ENCODE results near the gene HNRNPUL2.
"Not testable (repeated sequence)": the region's sequence is repeated elsewhere in the genome, so short reads cannot be mapped to it uniquely, and the experiment has no call there.

HNRNPUL2 gene

DNA sequence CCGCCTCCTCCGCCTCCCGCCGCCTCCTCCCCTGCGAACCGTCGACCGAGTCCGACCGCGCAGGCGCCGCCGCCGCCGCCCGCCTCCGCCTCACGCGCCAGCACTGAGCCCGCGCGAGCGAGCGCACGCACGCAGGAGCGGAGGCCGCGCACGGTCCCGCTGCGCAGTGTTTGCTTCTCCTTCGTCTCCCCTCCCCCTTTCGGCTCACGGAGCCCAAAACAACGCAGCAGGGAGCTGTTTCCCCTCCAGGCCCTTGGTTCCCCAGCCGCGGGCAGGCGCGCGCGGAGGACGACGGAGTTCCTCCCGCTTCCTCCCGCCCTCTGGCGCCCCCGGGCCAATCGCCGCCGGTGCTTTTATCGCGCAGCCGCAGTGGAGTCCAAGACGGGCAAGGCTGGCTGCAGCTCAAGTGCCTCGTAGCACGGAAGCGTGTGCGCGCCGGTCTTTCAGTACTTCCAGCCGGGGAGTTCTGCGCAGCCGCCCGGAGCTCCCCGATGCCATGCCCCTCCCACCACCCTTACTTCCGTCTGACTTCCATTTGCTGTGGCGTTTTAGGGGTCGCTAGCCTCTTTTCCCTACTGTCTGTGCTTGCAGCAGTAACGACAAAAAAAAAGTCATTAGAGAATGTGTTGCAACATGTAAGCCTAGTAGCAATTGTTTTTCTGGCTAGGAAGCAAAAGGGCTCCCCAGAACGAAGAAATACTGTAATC lies at the start of gene HNRNPUL2:
Gene HNRNPUL2 (minus strand): TSS at position 293 of the 707 bp plus-strand sequence. CDS start 301 bp downstream, outside the sequence.
- DNase-seq: peak; percentile 99

DNA sequence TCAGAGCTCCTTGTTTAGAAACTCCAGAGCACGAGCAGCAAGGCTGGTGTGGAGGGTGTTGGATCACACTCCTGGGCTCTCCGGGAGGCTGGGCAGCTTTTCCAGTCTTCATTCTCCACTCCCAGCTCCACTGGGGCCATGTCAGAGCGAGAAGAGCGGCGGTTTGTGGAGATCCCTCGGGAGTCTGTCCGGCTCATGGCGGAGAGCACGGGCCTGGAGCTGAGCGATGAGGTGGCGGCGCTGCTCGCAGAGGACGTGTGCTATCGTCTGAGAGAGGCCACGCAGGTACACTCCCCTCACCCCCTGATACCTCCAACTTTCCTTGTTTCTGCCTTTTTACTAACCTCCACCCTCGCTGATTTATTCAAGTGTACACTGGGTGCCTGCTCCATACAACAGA lies 48.4 kb upstream of the HNRNPUL2 start:
- no peak for DNase-seq

DNA sequence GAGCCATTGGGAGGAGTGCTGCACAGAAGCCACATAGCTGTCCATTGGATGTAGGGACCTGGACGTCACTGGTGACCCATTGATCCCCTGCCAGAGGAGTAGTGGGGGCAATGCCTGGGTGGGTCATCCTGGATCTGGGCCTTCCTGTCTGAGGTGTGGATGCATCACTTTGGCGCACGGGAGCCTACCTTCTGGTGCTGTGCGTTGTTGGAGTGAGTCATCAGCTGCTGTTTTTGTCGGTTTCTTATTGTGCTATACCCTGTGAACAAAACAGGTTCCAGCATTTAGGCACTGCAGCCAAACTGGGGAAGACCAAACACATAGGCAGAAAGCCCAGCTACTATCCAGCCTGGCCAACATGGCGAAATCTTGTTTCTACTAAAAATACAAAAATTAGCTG lies 47.1 kb upstream of the HNRNPUL2 start:
- no peak for DNase-seq

DNA sequence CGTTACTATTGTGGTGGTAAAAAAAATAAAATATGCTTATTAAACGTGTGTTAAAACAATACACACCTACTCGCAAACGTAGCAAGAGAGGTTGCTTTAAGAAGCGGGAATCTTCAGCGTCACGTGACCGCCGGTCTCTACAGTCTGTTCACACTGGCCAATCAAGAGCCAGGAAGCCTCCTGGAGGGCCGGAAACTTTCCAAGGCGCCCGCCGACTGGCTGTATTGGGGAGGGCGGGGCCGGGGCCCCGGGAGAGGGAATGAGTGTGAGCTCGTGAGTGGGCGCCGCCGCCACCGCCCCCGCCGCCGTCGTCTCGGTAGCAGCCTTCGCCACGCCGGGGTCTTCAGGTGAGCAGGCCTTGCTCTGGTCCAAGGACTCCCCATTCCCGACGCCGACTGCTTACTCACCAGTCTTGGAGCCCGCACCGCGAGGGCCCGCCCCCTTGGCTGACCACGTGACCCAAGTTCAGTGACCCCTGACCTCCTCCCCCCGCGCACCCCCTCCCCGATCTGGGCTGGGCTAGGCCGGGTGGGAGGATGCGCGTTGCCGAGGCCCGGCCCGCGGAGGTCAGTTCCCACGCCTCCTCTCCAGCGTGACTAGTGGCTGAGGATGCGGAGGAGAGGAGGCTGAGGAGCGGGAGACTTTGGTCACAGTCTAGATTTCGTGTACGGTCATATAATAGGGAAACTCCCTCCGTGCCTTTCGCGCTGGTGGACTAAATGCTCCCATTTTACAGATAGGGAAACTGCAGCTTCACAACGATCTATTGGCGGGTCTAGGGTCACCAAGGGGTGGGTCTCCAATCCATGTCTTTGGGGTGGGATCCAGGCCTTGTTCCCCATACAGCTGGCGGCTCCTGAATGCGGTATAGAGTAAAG lies 44.1 kb upstream of the HNRNPUL2 start, which contains the start of gene TAF6L:
Gene TAF6L (plus strand): TSS at position 253 of the 878 bp plus-strand sequence. CDS start 4,388 bp downstream, outside the sequence.
- DNase-seq: peak; percentile 95 to 96

DNA sequence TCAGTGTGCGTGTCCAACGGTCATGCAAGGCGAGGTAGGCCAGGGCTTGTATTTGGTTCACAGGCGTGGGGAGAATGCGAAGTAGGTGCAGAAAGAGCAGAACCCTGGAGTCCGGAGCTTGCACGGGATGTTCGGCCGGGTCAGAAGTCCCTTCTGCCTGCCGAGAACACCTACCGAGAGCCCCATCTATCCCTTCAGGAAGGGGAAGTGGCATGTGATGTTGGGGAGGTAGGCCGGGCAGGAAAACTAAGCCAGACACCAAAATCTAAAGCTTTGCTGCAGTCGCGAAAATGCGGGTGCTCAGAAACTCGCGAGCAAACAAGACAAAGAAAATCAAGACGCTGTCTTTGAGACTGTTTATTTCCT lies 43.5 kb upstream of the HNRNPUL2 start:
- DNase-seq: no peak

DNA sequence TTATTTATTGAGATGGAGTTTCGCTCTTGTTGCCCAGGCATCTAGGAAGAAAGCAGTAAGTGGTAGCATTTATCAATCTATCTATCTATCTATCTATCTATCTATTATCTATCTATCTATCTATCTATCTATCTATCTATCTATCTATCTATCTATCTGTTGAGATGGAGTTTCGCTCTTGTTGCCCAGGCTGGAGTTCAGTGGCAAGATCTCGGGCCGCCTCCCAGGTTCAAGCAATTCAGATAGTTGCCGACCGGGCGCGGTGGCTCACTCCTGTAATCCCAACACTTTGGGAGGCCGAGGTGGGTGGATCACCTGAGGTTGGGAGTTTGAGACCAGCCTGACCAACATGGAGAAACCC lies 33.6 kb upstream of the HNRNPUL2 start:
- DNase-seq: not testable (repeated sequence)

DNA sequence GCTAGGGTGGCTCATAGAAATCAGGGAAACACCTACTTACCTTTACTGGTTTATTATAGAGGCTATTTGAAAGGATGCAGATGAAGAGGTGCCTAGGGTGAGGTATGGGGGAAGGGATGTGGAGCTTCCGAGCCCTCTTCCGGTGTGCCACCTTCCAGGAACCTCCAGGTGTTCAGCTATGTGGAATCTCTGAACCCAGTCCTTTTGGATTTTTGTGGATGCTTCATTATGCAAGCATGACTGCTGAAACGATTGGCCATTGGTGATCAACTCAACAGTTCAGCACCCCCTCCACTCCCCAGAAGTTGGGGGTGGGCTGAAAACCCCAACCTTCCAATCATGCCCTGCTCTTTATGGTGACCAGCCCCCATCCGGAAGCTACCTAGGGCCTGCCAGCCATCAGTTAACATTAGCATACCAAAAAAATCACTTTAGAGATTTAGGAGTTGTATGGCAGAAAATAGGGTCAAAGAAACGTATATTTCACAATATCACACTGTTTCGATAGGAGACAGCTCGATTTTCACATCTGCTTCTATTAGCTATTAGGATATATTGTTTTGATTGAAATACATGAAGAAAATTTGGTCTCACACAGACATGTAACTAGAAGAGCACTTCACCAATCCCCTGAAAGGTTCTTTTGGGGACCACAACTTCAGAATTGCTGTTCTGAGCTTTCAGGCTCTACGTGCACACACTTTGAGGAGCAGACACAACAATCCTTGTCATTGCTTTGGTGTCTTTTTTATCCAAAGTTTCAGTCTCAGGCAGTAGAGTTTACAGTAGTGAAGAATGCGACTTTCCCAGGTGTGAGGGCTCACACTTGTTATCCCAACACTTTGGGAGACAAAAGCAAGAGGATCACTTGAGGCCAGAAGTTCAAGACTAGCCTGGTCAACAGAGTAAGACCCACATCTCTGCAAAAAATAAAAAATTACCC lies 30.9 kb upstream of the HNRNPUL2 start:
- DNase-seq: no peak

DNA sequence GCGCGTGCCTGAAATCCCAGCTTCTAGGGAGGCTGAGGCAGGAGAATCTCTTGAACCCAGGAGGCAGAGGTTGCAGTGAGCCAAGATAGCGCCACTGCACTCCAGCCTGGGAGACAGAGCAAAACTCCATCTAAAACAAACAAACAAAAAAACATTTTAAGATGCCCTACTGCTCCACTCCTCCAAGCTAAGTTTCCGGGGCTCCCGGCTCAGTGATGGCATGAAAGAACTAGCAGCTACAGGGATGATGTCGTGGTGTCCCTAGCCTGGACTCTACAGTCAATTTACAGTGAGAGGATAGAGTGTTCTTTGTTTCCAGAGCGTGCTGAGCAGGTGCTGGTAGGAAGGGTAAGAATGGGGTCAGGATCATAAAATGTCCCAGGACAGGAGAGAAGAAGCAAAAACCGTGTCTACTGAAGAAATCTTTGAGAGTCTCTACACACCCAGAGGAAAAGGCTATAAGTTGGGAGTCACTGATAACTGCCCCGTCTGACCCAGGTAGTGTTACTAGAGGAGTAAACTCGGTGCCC lies 27.9 kb upstream of the HNRNPUL2 start:
- DNase-seq: no peak

DNA sequence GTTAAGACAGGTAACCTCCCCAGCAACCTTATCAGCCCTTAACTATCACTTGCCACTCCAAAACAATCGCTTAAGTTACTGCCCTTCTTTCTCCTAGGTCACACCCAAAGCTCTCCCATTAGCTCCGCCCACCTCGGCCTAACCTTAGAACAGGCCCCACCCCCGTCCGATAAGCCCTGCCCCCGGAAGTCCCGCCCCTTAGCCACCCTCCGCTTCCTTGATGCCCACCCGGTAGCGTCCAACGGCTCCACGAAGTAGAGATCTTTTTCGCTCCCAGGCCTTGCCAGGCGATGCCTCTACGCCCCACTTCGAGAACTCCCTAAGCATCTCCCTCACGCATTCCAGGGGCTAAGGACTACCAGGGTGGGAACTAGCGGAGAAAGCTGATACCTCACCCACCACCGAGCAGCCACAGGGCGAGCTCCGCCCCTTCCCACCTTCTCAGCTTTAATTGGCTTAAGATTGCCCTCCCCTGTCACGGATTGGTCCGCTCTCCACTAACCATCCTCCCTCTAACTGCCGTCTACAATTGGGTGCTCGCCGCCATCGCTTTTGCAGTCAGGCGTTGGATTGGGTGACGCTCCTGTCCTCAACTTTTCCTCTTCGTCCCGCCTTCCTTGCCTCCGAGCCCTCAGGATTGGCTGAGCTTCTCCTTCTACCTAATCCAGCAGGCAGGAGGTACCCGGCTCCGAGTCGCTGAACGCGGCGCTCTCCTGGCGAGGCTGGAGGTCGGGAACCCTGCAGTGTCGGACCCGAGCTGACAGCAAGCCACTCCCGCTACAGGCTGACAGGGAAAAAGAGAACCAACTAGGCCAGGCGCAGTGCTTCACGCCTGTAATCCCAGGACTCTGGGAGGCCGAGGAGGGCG lies 26.7 kb upstream of the HNRNPUL2 start, which contains the start of gene ZBTB3:
Gene ZBTB3 (minus strand): TSS at position 425 of the 868 bp plus-strand sequence. CDS start 496 bp downstream, outside the sequence.
- peak; percentile 97 to 98 for DNase-seq

DNA sequence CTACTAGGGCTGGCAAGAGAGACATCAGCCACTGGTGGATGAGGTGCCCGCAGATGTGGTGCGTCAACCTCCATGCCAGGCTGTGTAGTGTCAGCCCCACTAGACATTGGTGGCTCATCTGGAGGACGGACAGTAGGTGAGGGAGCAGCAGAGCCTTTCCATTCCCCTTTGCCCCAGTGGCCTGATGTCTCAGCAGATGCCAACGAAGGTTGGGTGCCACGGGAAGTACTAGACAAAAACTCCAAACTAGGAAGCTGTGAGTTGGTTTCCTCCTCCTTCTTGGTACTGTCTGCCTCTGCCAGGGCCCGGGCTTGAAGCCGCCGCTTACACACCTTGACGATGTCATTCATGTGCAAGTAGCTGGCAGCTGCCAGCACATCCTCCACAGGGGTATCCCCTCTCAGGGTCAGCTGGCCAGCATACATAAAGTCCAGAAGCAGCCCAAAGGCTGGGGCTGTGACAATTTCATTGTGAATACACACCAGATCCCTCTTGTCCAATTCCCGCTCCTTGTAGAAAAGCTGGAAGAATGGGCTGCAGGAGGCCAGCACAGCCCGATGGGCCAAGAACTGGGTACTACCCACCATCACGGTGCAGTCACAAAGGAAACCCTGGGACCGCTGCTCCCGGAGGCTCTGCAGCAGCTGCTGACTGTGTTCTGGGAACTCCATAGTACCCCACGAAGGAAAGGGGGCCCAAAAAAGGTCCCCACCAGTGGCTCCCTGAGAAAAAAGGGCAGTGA lies 25.9 kb upstream of the HNRNPUL2 start:
- no peak for DNase-seq

DNA sequence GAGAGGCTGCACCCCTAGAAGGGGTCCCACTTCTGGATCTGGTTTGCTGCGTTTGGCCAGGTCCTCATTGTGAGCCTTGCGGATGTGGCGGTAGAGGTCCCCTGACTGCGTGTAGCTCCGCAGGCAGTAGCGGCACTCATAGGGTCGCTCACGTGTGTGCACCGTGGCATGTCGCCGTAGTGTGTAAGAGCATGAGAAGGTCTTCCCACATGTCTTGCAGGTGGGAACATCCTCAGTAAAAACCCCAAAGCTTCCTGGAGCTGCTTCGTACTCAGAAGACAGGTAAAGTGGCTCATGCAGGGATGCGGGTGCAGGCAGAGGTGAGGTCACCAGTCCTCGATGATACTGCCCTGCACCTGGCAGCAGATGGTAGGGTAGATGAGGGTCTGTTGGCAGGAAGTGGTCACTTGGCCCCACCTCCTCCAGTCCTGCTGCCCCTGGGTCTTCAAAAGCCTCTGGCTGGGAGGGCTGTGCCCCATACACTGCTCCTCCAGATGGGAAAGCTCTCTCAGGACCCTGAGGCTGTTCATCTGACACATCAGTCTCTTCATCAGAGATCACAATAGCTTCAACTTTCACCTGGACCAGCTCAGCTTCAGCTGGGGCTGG lies 25.0 kb upstream of the HNRNPUL2 start:
- no peak for DNase-seq

DNA sequence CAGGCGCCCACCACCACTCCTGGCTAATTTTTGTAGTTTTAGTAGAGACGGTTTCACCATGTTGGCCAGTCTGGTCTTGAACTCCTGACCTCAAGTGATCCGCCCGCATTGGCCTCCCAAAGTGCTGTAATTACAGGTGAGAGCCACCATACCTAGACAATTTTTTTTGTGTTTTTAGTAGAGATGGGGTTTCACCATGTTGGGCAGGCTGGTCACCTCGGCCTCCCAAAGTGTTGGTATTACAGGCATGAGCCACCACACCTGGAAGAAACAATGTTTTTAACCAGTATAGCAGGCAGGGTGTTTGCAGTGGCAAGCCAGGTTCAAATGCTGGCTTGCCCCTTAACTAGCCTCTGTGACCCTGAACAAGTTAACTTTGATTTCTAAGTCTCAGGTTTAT lies 22.7 kb upstream of the HNRNPUL2 start:
- DNase-seq: not testable (repeated sequence)

DNA sequence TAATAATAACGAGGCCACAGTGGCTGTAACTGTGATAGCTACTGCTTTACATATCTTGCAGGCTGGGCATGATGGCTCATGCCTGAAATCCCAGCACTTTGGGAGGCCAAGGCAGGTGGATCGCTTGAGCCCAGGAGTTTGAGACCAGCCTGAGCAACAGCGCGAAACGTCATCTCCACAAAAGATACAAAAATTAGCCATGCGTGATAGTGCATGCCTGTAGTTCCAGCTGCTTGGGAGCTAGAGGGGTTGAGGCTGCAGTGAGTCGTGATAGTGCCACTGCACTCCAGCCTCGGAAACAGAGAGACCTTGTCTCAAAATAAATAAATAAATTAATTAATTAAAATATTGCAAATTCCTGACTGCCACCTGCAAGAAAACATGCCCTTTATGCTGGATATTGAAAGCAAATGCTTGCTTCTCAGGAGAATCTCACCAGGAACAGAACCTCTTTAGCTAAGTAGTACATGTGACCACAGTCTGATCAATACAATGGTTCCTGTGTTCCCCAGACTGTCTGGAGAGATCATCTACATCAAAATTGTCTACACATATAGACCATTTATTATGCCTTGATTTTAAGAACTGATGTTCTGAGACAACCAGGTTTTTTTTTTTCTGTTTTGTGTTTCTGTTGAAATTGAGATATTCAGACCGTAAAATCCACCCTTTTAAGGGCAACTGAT lies 20.4 kb upstream of the HNRNPUL2 start:
- DNase-seq: no peak

DNA sequence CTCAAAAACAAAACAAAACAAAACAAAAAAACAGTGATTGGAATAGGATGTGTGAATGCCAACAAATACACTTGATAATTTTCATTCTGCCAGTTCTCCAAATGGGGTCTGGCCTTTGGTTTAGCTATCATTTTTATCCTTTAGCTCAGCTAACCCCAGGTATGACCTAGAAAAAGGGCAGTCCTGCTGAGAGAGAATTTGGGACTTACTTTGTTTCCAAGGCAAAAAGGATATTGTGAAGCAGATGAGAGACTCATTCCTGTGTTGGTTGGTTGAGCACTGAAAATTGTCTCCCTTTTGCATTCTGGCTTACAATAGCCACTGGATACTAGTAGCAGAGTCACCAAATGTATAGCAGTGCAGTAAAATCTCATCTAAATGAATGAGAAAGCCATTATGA lies 9.9 kb upstream of the HNRNPUL2 start:
- no peak for DNase-seq

DNA sequence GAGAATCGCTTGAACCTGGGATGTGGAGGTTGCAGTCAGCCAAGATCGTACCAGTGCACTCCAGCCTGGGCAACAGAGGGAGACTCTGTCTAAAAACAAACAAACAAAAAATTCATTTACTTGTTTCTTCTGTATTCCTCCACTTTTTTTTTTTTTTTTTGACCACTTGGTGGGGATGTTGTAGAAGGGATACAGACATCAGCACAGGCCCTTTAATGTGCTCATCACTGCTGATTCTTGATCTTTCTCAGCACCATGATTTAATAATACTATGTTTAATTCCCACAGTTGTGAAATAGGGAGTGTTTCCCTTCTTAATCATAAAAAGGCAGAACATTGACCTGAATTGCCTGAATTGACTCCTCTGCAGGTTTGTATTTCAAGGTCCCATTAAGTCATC lies 5.6 kb upstream of the HNRNPUL2 start:
- DNase-seq: no peak

DNA sequence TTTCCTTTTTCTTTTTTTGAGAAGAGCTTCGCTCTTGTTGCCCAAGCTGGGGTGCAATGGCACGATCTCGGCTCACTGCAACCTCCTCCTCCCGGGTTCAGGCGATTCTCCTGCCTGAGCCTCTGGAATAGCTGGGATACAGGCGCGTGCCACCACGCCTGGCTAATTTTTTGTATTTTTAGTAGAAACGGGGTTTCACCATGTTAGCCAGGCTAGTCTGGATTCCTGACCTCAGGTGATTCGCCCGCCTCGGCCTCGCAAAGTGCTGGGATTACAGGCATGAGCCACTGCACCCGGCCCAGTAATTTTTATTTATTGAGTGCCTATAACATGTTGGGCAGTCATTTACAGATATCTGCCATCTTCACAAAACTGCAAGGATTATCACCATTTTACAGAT lies 2.8 kb upstream of the HNRNPUL2 start:
- DNase-seq: not testable (repeated sequence)

DNA sequence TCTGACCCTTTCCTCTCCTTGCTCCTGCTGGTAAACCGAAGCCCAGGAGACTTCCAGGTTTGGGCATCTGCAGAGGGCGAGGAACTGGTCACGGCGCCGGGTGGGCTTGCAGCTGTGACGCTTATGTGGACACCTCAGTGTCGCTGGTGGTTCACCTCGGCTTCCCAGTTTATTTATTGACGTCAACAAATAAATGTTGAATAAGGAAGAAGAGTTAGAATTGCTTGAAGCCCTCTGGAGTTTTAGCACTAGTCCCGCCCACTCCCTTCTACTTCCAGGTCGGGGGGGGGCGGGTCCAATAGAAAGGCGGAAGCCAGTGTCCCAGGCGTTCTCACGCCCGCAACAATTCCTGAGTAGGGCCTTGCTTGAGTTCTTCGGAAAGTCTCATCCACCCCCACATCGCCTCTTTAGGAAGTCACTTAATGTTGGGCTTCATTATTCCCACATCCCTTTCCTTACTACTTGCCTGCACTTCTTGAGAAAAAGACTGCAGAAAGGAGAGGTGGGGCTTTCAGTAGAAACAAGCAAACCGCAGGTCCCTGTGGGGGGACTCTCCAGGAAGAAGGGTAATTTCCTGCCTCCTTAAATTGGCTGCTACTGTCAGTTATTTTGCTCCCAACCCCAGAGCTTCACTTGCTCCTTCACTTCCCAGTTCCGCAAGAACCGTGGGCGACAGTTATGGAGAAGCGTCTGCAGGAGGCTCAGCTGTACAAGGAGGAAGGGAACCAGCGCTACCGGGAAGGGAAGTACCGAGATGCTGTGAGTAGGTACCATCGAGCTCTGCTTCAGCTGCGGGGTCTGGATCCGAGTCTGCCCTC lies 1.1 kb upstream of the HNRNPUL2 start, which contains the start of gene TTC9C:
Gene TTC9C (plus strand): TSS at position 316 of the 818 bp plus-strand sequence. CDS start 363 bp downstream, at position 679.
- DNase-seq: peak; percentile 76 to 82

DNA sequence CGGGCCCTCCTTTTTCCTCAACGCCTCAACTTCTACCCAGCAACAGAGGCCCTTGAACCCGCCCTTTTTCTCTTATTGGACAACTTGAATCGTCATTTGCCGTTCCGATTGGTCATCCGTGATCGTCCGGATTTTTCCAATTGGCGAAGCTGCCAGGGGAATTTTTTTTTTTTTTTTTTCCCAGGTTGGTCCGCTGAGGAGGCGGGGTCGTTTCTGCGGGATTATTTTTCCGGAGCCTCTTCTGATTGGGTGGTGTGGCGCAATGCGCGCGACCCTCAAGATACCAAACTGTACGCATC lies 564 bp upstream of the HNRNPUL2 start:
- DNase-seq: peak; percentile 96 to 98

DNA sequence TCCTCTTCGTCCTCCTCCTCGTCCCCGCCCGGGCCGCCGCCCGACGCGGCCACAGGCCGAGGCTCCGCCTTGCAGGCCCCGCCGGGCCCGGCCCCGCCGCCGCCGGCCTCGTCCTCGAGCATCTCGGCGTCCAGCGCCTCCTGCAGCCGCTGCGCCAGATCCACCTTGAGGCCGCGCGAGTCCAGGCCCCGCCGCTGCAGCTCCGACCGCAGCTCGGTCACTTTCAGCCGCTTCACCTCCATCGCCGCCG lies 417 bp downstream of the HNRNPUL2 start:
- no peak for DNase-seq
